Suprapubic skin (tissue), 4 donors: ENCODE data around the gene MYO5C.

Source experiments
- CTCF ChIP-seq, 2 donors: fragments of 200-600 bp in 1 of 2; fragments of 450-650 bp in 1 of 2; sonication (generic) in 1 of 2; IDR thresholded peaks; one replicate each; pipeline ENCODE4 v1.5.1; 2016 to 2019; ENCODE audit warnings: antibody characterized with exemption in 2 of 2, mild to moderate bottlenecking in 1 of 2, moderate library complexity in 1 of 2
- POLR2A ChIP-seq, 2 donors: fragments of 450-650 bp; IDR thresholded peaks; one replicate each; pipeline ENCODE4 v1.6.1; 2017; ENCODE audit warnings: antibody characterized with exemption in 2 of 2, mild to moderate bottlenecking in 2 of 2, moderate library complexity in 2 of 2
- POLR2AphosphoS5 ChIP-seq, 3 donors: sonication (generic); formaldehyde crosslinking; IDR thresholded peaks; one replicate each; pipeline ENCODE4 v1.6.1; 2017; ENCODE audit warnings: antibody characterized with exemption in 3 of 3

GRCh38 chr15:52162260-52162659 lies 133.3 kb downstream of the MYO5C start:
- TF ChIP-seq POLR2A (IDR thresholded peaks at IDR 0.05) = no peak
- TF ChIP-seq CTCF (IDR thresholded peaks at IDR 0.05) = no peak
- no peak for TF ChIP-seq POLR2AphosphoS5 (IDR thresholded peaks at IDR 0.05)
